GM23248 (cell line): Measurements from ENCODE around the gene OR1D5.

Experiments used
- EZH2 ChIP-seq: fragments of 200-600 bp; sonication (generic); IDR thresholded peaks from 2 replicates; pipeline ENCODE4 v1.6.1; 2018; ENCODE audit warnings: antibody characterized with exemption, mild to moderate bottlenecking; ENCODE audit not compliant: insufficient read depth, poor library complexity, severe bottlenecking
- EZH2phosphoT487 ChIP-seq: fragments of 200-600 bp; sonication (generic); IDR thresholded peaks from 2 replicates; pipeline ENCODE4 v1.6.1; 2018; ENCODE audit warnings: antibody characterized with exemption, moderate library complexity, mild to moderate bottlenecking, low read depth; ENCODE audit not compliant: insufficient read depth

DNA sequence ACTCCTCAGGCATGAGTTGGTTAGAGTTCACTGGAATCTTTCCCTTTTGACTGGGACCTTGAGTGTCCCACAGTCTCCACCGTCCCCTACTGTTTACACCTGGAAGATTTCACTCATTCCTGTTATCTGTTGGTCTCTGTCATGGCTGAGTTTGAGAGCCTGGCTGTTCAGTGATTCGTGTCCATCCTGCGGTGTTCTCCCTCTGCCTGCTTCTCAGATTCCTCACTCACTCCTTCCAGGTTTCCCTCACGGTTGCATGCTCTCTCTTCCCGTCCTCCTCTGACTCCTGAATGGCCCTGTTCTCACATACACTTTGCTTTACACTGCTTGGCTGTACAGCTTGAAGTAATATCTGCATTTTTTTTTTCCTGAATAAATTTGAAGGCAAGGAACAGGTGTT lies 24.5 kb downstream of the OR1D5 start:
- TF ChIP-seq EZH2: no peak
- TF ChIP-seq EZH2phosphoT487: no peak
